IMR-90 (cell line): ENCODE measurements around the gene KCNQ2. TPM values are rescaled to one million over a fixed set of nuclear protein-coding genes. Genes with fewer than 3 reads are reported as not detected.

Experiments
- ATAC-seq: fragments of 200-7000 bp; cut with Tn5 transposase; 2 replicates; pipeline ENCODE4 v1.9.1; 2020; ENCODE audit warnings: low read depth, mild to moderate bottlenecking, moderate library complexity
- BruUV-seq: library from RNA; stranded (reverse); fragments of 400-500 nt; replicated peaks from 2 replicates; lab custom pipeline; 2021; lab: Mats Ljungman, UMichigan
- CTCF ChIA-PET: fragments of 300-600 bp; formaldehyde crosslinking; extraction: SDS; loops from one replicate; lab custom pipeline; 2021; ENCODE audit warnings: antibody characterized with exemption; lab: Yijun Ruan, JAX
- POLR2A ChIA-PET: fragments of 300-600 bp; sonication (Branson Sonifier 250); formaldehyde crosslinking; loops from one replicate; lab custom pipeline; 2022; ENCODE audit warnings: antibody characterized with exemption; ENCODE audit not compliant: unreplicated experiment; lab: Charles Lee
- DNase-seq: peaks from one replicate; pipeline ENCODE4 v3.0.0; 2013
- H2AFZ ChIP-seq: replicated peaks from 2 replicates; pipeline ENCODE3; 2013; ENCODE audit warnings: low read length, mild to moderate bottlenecking; ENCODE audit not compliant: poor library complexity
- H2AK5ac ChIP-seq: 2 replicates; pipeline ENCODE4 v1.6.1; 2013; ENCODE audit warnings: low read depth, low read length, inconsistent platforms
- H2AK9ac ChIP-seq: replicated peaks from 2 replicates; pipeline ENCODE3; 2013; ENCODE audit warnings: mild to moderate bottlenecking, low read depth, low read length, moderate library complexity; ENCODE audit not compliant: poor library complexity
- H2BK120ac ChIP-seq: 2 replicates; pipeline ENCODE4 v1.6.1; 2013; ENCODE audit warnings: low read depth, low read length, inconsistent platforms
- H2BK15ac ChIP-seq: 3 replicates; pipeline ENCODE4 v1.6.1; 2013; ENCODE audit warnings: low read depth, low read length, inconsistent platforms
- H2BK20ac ChIP-seq: 2 replicates; pipeline ENCODE4 v1.6.1; 2013; ENCODE audit warnings: low read depth, mild to moderate bottlenecking, inconsistent platforms, low read length, moderate library complexity
- H2BK5ac ChIP-seq: 2 replicates; pipeline ENCODE4 v1.6.1; 2013; ENCODE audit warnings: mild to moderate bottlenecking, low read depth, low read length, inconsistent platforms; ENCODE audit not compliant: poor library complexity, severe bottlenecking
- H3K14ac ChIP-seq: replicated peaks from 2 replicates; pipeline ENCODE4 v1.6.1; 2013; ENCODE audit warnings: low read depth, low read length, inconsistent platforms
- H3K18ac ChIP-seq: 2 replicates; pipeline ENCODE4 v1.6.1; 2013; ENCODE audit warnings: low read depth, low read length, control low read depth
- H3K23ac ChIP-seq: 2 replicates; pipeline ENCODE4 v1.6.1; 2013; ENCODE audit warnings: low read depth, low read length, inconsistent platforms
- H3K27ac ChIP-seq: 2 replicates; pipeline ENCODE4 v1.5.1; 2013; ENCODE audit warnings: mild to moderate bottlenecking, control low read depth, low read length; ENCODE audit not compliant: insufficient read depth
- H3K27me3 ChIP-seq: 2 replicates; pipeline ENCODE4 v1.6.1; 2013; ENCODE audit warnings: low read length; ENCODE audit not compliant: control insufficient read depth, insufficient read depth
- H3K36me3 ChIP-seq: 2 replicates; pipeline ENCODE4 v1.6.1; 2013; ENCODE audit warnings: low read length, mixed read lengths; ENCODE audit not compliant: control insufficient read depth, insufficient read depth
- H3K4ac ChIP-seq: 2 replicates; pipeline ENCODE4 v1.6.1; 2013; ENCODE audit warnings: low read depth, low read length, inconsistent platforms
- H3K4me1 ChIP-seq: 2 replicates; pipeline ENCODE4 v1.6.1; 2013; ENCODE audit warnings: low read length, mixed read lengths; ENCODE audit not compliant: control insufficient read depth, insufficient read depth
- H3K4me2 ChIP-seq: 2 replicates; pipeline ENCODE4 v1.6.1; 2013; ENCODE audit warnings: low read depth, mild to moderate bottlenecking, control low read depth, low read length, moderate library complexity
- H3K4me3 ChIP-seq: 2 replicates; pipeline ENCODE4 v1.5.1; 2013; ENCODE audit warnings: low read depth, mild to moderate bottlenecking, control low read depth, low read length, moderate library complexity; ENCODE audit not compliant: insufficient read depth
- H3K56ac ChIP-seq: 2 replicates; pipeline ENCODE4 v1.6.1; 2013; ENCODE audit warnings: low read length, inconsistent platforms; ENCODE audit not compliant: insufficient read depth; ENCODE audit errors: extremely low read depth
- H3K79me1 ChIP-seq, 2 experiments: 2 replicates each; pipeline ENCODE4 v1.6.1; 2013; ENCODE audit warnings: low read length in 2 of 2, inconsistent platforms in 1 of 2, low read depth in 1 of 2
- H3K9ac ChIP-seq: 2 replicates; pipeline ENCODE4 v1.6.1; 2013; ENCODE audit warnings: low read depth, low read length, control low read depth
- H3K9me1 ChIP-seq: 2 replicates; pipeline ENCODE4 v1.6.1; 2013; ENCODE audit warnings: low read length, inconsistent platforms; ENCODE audit not compliant: insufficient read depth
- H3K9me3 ChIP-seq: 2 replicates; pipeline ENCODE4 v1.6.1; 2013; ENCODE audit warnings: low read length; ENCODE audit not compliant: control insufficient read depth, insufficient read depth
- H4K20me1 ChIP-seq: 2 replicates; pipeline ENCODE4 v1.6.1; 2013; ENCODE audit warnings: low read length, inconsistent platforms; ENCODE audit not compliant: insufficient read depth
- H4K5ac ChIP-seq: 2 replicates; pipeline ENCODE4 v1.6.1; 2013; ENCODE audit warnings: mild to moderate bottlenecking, low read depth, low read length, control low read depth
- H4K8ac ChIP-seq, 2 experiments: 2 replicates each; pipeline ENCODE4 v1.6.1; 2013; ENCODE audit warnings: low read depth in 2 of 2, low read length in 2 of 2, control low read depth in 1 of 2, inconsistent platforms in 1 of 2
- H4K91ac ChIP-seq: 2 replicates; pipeline ENCODE4 v1.6.1; 2013; ENCODE audit warnings: low read depth, low read length, inconsistent platforms; ENCODE audit not compliant: insufficient read depth
- BHLHE40 ChIP-seq: fragments of 150-350 bp; IDR thresholded peaks from 2 replicates; pipeline ENCODE4 v1.6.1; 2016; ENCODE audit warnings: mild to moderate bottlenecking, low read depth, low read length
- CHD1 ChIP-seq: IDR thresholded peaks from 2 replicates; pipeline ENCODE4 v1.6.1; 2012; ENCODE audit warnings: low read depth, low read length, improper control_type of control experiment
- ELK1 ChIP-seq: fragments of 150-350 bp; IDR thresholded peaks from 2 replicates; pipeline ENCODE4 v1.6.1; 2016; ENCODE audit warnings: low read depth, mild to moderate bottlenecking, low read length, moderate library complexity, borderline replicate concordance
- MAFK ChIP-seq: IDR thresholded peaks from 2 replicates; pipeline ENCODE4 v1.6.1; 2012; ENCODE audit warnings: low read depth, low read length, improper control_type of control experiment
- MXI1 ChIP-seq: IDR thresholded peaks from 2 replicates; pipeline ENCODE4 v1.6.1; 2012; ENCODE audit warnings: low read depth, mild to moderate bottlenecking, low read length, moderate library complexity, borderline replicate concordance
- RCOR1 ChIP-seq: IDR thresholded peaks from 2 replicates; pipeline ENCODE4 v1.6.1; 2012; ENCODE audit warnings: mild to moderate bottlenecking, low read length, improper control_type of control experiment; ENCODE audit not compliant: insufficient replicate concordance
- WGBS, 2 experiments: methylation state at CpG; one replicate each; pipeline versions ENCODE4 v1.1.5 to v1.1.7; 2013; ENCODE audit warnings: missing lambda C conversion rate in 2 of 2; ENCODE audit not compliant: insufficient read length in 1 of 2; ENCODE audit errors: extremely low coverage in 2 of 2; 5-methylcytosine and 5-hydroxymethylcytosine counted together
- dilution Hi-C: fragments of 300-500 bp; cut with HindIII; formaldehyde crosslinking; loops from one replicate; pipeline ENCODE4 v1.14.3; 2018; ENCODE audit warnings: low sequenced_read_pairs; ENCODE audit not compliant: unreplicated experiment
- in situ Hi-C: fragments of 300-500 bp; cut with MboI; formaldehyde crosslinking; loops from 3 replicates; pipeline ENCODE4 v1.14.3; 2019; ENCODE audit warnings: low sequenced_read_pairs, inconsistent platforms, mixed read lengths
- intact Hi-C: fragments of 100-400 bp; cut with micrococcal nuclease; formaldehyde crosslinking; loops from 2 replicates; pipeline ENCODE4 v1.10.0; 2022
- polyA plus RNA-seq, 3 experiments: library from polyadenylated mRNA; depleted of rRNA; stranded (reverse); fragments of >200 nt; gene quantifications; 2 replicates each; pipeline ENCODE4 v1.2.3, GENCODE V29; 2012; ENCODE audit warnings: low replicate concordance in 1 of 3
- total RNA-seq: library from RNA; depleted of rRNA; stranded (reverse); fragments of >200 nt; gene quantifications from 2 replicates; pipeline ENCODE4 v1.2.3, GENCODE V29; 2012

Gene KCNQ2
- total and polyA plus RNA-seq, 2 of the 4 experiments (the other 2 are of a cell fraction), result 0.02 TPM; not detected in 1

GRCh38 chr20:63507083-63507743, 34.8 kb upstream of the KCNQ2 start:
- no peak for DNase-seq
- Histone ChIP-seq H3K27me3 (peaks cover 41% of the 10 kb centered on the region), H3K56ac (no peak overlapping the region), H2AK5ac (no peak overlapping the region), H3K4me3 (no peak overlapping the region), H3K23ac (no peak overlapping the region), H3K18ac (no peak overlapping the region), H3K14ac (no peak overlapping the region), H2AK9ac (no peak overlapping the region), H3K4me1 (0 out of 2 replicates have a peak, but pooled peaks cover 1% of the 10 kb centered on the region), H3K9ac (no peak overlapping the region), H3K4me2 (no peak overlapping the region), H3K4ac (no peak overlapping the region), H3K79me1 (no peaks in the 10 kb centered on the region), H3K36me3 (no peaks in the 10 kb centered on the region), H3K27ac (no peak overlapping the region), H4K91ac (no peak overlapping the region), H2AFZ (no peak overlapping the region), H3K9me3 (peaks cover 29% of the 10 kb centered on the region), H4K20me1 (no peaks in the 10 kb centered on the region), H4K8ac (no peak overlapping the region), H2BK15ac (no peak overlapping the region), H3K9me1 (no peaks in the 10 kb centered on the region), H2BK120ac (no peak overlapping the region), H4K5ac (no peak overlapping the region), H2BK5ac (no peak overlapping the region), H2BK20ac (no peak overlapping the region)
- 87% methylated on average over 20 of the region's 30 CpGs; no CpG with 5 or more reads in 1 of the 2 experiments for WGBS, 2 experiments
- BruUV-seq, result no TSS peak
- ChIA-PET CTCF (no interaction called here), POLR2A (no interaction called here)
- in situ Hi-C loops (no loop called here), intact Hi-C loops (no loop called here), dilution Hi-C loops (no loop called here)
- TF ChIP-seq BHLHE40 (no peak), RCOR1 (no peak), CHD1 (no peak), ELK1 (no peak), MAFK (no peak), MXI1 (no peak)
- no peak for ATAC-seq
